ENCODE results near the gene SOCS7. TPM values are rescaled to one million over a fixed set of nuclear protein-coding genes. Genes with fewer than 3 reads are reported as not detected.

Gene SOCS7
- polyA plus RNA-seq, 1 donor (not counting 4 experiments of a cell fraction or from before 2014, with no cell fraction given), result 7.5 TPM

DNA sequence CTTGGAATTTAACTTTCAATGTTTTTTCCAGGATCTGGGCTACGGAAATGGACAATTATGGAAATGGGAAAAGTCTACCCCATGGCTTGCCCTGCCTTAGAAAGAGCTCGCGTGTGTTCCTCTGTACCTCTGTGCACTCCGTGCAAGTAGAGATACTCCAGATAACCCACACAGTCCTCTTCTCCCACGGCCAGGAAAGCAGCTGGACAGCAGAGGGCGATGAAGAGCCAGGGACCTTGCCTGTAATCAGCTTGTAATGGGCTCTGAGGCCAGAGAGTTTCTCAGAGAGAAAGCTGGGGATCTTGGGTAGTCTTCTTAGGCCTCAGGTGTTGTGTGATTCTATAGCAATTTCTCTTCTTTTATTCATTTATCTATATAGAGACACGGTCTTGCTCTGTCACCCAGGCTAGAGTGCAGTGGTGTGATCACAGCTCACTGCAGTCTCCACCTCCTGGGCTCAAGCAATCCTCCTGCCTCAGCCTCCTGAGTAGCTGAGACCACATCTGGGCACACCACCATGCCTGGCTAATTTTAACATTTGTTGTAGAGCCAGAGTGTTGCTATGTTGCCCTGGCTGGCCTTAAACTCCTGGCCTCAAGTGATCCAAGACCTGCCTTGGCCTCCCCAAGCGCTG, 2.4 kb upstream of the SOCS7 start:
- H3K4me2 ChIP-seq (ENCODE audit: control insufficient read depth, extremely low read depth, insufficient read depth, low read depth, low read length), result no peak overlapping the region
- H3K4me3 ChIP-seq (ENCODE audit: control insufficient read depth in 2 of 3, extremely low read depth in 1 of 3, insufficient read depth in 2 of 3, low read depth in 1 of 3, low read length in 3 of 3), result no peak overlapping the region
- H3K27ac ChIP-seq (ENCODE audit: control insufficient read depth, insufficient read depth, low read length), result no peak overlapping the region
- dilution Hi-C loops (cut with MboI; ENCODE audit: extremely low pct_ligation_motif_present, low sequenced_read_pairs), result no loop called here
- H3K4me1 ChIP-seq (ENCODE audit: control insufficient read depth, extremely low read depth, insufficient read depth, low read length), result peaks cover 11% of the 10 kb centered on the region
- no peak overlapping the region for H2AFZ ChIP-seq (ENCODE audit: control insufficient read depth, low read length)
- FAIRE-seq, result no peak
- H3K27me3 ChIP-seq (ENCODE audit: control insufficient read depth, extremely low read depth, insufficient read depth, low read length), result no peaks in the 10 kb centered on the region
- H4K20me1 ChIP-seq (ENCODE audit: control insufficient read depth, extremely low read depth, insufficient read depth, low read length), result no peaks in the 10 kb centered on the region
- no peaks in the 10 kb centered on the region for H3K9me3 ChIP-seq (ENCODE audit: control insufficient read depth, low read depth, low read length)
- no peaks in the 10 kb centered on the region for H3K9me1 ChIP-seq (ENCODE audit: control insufficient read depth, extremely low read depth, insufficient read depth, low read length)
- TF ChIP-seq, protein P1, sequence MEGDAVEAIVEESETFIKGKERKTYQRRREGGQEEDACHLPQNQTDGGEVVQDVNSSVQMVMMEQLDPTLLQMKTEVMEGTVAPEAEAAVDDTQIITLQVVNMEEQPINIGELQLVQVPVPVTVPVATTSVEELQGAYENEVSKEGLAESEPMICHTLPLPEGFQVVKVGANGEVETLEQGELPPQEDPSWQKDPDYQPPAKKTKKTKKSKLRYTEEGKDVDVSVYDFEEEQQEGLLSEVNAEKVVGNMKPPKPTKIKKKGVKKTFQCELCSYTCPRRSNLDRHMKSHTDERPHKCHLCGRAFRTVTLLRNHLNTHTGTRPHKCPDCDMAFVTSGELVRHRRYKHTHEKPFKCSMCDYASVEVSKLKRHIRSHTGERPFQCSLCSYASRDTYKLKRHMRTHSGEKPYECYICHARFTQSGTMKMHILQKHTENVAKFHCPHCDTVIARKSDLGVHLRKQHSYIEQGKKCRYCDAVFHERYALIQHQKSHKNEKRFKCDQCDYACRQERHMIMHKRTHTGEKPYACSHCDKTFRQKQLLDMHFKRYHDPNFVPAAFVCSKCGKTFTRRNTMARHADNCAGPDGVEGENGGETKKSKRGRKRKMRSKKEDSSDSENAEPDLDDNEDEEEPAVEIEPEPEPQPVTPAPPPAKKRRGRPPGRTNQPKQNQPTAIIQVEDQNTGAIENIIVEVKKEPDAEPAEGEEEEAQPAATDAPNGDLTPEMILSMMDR (optimal IDR thresholded peaks at IDR 0.05 in 1 of 3, IDR thresholded peaks at IDR 0.05 in 1 of 3, conservative IDR thresholded peaks at IDR 0.05 in 1 of 3; ENCODE audit: extremely low read depth in 1 of 3, insufficient read depth in 2 of 3, low read length in 3 of 3), result peak; percentile 89 to 97 (median 92)
- TF ChIP-seq EZH2 (IDR thresholded peaks at IDR 0.05; ENCODE audit: low read length), result no peak
- peaks cover 6% of the 10 kb centered on the region for H3K79me2 ChIP-seq (ENCODE audit: control insufficient read depth, insufficient read depth, low read length)
- DNase-seq (ENCODE audit: low read depth, low spot score), result peak; percentile 28
- no peaks in the 10 kb centered on the region for H3K36me3 ChIP-seq (ENCODE audit: control insufficient read depth in 2 of 2, extremely low read depth in 1 of 2, insufficient read depth in 2 of 2, low read length in 2 of 2)
- no peak overlapping the region for H3K9ac ChIP-seq (ENCODE audit: control insufficient read depth, extremely low read depth, insufficient read depth, low read length)

DNA sequence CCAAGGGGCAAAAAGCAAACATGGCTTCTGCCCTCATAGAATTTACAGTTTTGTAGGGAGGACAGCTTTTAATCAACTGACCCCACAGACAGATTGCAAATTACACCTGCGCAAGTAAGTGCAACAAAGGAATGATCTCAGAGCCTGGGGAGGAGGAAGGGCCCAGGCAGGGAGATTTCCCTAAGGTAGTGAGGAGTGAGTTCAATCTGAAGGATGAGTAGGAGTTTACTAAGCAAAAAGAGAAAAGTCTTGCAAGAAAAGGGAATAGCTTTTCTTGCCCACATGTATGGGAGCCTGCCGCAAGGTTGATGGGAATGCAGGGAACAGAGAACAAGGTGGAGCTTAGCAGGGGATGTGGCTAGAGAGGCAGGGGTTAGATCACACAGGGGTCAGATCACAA, 1.6 kb upstream of the SOCS7 start:
- Histone ChIP-seq H3K27me3 (ENCODE audit: control insufficient read depth, extremely low read depth, insufficient read depth, low read length) (no peaks in the 10 kb centered on the region), H3K4me2 (ENCODE audit: control insufficient read depth, extremely low read depth, insufficient read depth, low read depth, low read length) (no peak overlapping the region), H3K4me3 (ENCODE audit: control insufficient read depth in 2 of 3, extremely low read depth in 1 of 3, insufficient read depth in 2 of 3, low read depth in 1 of 3, low read length in 3 of 3) (no peak overlapping the region), H3K27ac (ENCODE audit: control insufficient read depth, insufficient read depth, low read length) (no peak overlapping the region), H3K9me3 (ENCODE audit: control insufficient read depth, low read depth, low read length) (no peaks in the 10 kb centered on the region), H3K9ac (ENCODE audit: control insufficient read depth, extremely low read depth, insufficient read depth, low read length) (no peak overlapping the region), H3K79me2 (ENCODE audit: control insufficient read depth, insufficient read depth, low read length) (peaks cover 11% of the 10 kb centered on the region), H3K36me3 (ENCODE audit: control insufficient read depth in 2 of 2, extremely low read depth in 1 of 2, insufficient read depth in 2 of 2, low read length in 2 of 2) (no peaks in the 10 kb centered on the region), H3K4me1 (ENCODE audit: control insufficient read depth, extremely low read depth, insufficient read depth, low read length) (peaks cover 11% of the 10 kb centered on the region), H4K20me1 (ENCODE audit: control insufficient read depth, extremely low read depth, insufficient read depth, low read length) (no peaks in the 10 kb centered on the region), H2AFZ (ENCODE audit: control insufficient read depth, low read length) (no peak overlapping the region), H3K9me1 (ENCODE audit: control insufficient read depth, extremely low read depth, insufficient read depth, low read length) (no peaks in the 10 kb centered on the region)
- no peak for TF ChIP-seq EZH2 (IDR thresholded peaks at IDR 0.05; ENCODE audit: low read length)
- TF ChIP-seq, protein P1 (optimal IDR thresholded peaks at IDR 0.05 in 1 of 3, IDR thresholded peaks at IDR 0.05 in 1 of 3, conservative IDR thresholded peaks at IDR 0.05 in 1 of 3; ENCODE audit: extremely low read depth in 1 of 3, insufficient read depth in 2 of 3, low read length in 3 of 3), result no peak
- DNase-seq (ENCODE audit: low read depth, low spot score), result no peak
- FAIRE-seq, result no peak
- dilution Hi-C loops (cut with MboI; ENCODE audit: extremely low pct_ligation_motif_present, low sequenced_read_pairs), result no loop called here

Data from keratinocyte (primary cell).